Activated CD4-positive, alpha-beta T cell treated with anti-CD3 and anti-CD28 coated beads, Interleukin-2, amount 50 U/mL, for 16 hours (primary cell): Measurements from ENCODE around the gene ZNF684.
A peak's percentile ranks its signal among the peaks of the same experiment; 100 is the strongest.

Experiments
- DNase-seq: peaks from one replicate; pipeline ENCODE4 v3.0.0-alpha.2; 2020

Gene ZNF684

DNA sequence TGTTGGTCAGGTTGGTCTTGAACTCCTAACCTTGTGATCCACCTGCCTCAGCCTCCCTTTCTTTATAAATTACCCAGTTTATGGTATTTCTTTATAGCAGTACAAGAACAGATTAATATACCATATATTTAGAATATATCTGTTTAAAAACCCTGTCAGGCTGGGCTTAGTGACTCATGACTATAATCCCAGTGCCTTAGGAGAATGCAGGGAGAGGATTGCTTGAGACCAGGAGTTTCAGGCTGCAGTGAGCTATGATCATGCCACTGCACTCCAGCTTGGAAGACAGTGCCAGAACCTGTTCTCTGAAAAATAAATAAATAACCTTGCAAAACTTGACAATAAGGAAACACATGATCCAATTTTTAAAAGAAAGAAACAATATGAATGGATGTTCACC lies 43.9 kb downstream of the ZNF684 start:
- DNase-seq = no peak

DNA sequence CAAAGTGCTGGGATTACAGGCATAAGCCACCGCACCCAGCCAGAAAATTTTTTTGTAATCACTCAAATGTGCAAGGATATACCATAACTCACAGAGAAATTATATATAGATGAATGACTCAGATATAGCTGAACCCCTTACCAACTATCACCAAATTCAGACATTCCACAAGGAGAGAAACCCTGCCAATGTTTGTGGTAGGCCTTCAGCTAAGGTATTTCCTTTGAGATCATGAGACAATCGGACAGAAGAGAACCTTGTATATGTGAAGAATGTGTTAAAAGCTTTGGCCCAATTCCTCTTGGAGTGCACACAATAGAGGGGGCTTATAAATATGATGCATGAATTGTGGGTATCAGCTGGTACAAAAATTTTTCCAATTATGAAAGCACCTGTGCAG lies 50.7 kb downstream of the ZNF684 start:
- DNase-seq = no peak

DNA sequence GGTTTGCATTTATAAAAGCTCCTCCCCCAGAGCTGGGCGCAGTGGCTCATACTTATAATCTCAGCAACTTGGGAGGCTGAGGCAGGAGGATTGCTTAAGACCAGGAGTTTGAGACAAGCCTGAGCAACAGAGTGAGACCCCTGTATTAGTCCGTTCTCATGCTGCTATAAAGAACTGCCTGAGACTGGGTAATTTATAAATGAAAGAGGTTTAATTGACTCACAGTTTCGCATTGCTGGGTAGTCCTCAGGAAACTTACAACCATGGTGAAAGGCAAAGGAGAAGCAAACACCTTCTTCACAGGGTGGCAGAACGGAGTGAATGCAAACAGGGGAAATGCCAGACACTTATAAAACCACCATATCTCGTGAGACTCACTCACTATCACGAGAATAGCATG lies 52.5 kb downstream of the ZNF684 start:
- DNase-seq = peak; percentile 14

DNA sequence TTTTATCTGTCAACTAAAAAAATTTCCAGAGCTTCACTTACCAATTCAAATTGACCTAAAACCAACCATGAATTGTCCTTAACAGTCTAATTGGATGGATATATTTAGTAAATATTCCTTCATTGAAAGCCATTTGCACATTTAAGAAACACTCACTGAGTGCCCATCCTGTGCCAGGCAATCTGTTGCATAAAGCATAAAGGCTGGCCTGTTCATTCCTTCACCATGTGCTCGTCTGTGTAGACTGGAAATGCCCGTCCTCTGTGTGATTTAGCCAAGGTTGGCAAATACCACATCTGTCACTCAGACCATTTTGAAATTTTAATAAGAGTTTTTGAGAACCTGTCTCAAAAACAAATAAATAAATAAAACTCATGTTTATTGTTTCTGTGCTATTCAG lies 57.1 kb downstream of the ZNF684 start:
- no peak for DNase-seq

DNA sequence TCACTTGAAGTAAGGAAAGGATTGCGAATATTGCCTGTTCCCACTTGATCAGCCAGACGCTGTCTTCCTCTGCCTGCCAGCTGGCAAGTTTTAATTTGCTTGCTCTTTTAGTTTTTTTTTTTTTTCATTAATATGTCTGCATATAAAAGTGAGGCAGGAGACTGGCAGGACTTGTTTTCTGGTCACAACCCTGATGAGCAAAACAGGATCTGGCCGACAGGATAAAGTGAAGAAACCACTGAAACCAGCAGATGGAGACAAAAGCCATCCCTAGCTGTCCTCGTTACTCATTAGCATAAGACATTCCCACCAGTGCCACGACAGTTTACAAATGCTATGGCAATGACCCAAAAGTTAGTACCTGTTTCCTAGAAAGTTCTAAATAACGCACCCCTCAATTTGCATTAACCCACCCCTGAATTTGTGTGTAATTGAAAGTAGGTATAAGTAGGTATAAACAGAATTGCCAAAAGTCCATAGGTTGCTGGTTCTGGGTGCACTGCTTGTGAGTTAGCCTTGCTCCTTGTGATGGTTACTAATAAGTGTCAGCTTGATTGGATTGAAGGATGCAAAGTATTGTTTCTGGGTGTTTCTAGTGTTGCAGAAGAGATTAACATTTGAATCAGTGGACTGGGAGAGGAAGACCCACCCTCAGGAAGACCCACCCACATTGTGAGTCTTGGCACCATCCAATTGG lies 60.8 kb downstream of the ZNF684 start:
- peak; percentile 8 for DNase-seq

DNA sequence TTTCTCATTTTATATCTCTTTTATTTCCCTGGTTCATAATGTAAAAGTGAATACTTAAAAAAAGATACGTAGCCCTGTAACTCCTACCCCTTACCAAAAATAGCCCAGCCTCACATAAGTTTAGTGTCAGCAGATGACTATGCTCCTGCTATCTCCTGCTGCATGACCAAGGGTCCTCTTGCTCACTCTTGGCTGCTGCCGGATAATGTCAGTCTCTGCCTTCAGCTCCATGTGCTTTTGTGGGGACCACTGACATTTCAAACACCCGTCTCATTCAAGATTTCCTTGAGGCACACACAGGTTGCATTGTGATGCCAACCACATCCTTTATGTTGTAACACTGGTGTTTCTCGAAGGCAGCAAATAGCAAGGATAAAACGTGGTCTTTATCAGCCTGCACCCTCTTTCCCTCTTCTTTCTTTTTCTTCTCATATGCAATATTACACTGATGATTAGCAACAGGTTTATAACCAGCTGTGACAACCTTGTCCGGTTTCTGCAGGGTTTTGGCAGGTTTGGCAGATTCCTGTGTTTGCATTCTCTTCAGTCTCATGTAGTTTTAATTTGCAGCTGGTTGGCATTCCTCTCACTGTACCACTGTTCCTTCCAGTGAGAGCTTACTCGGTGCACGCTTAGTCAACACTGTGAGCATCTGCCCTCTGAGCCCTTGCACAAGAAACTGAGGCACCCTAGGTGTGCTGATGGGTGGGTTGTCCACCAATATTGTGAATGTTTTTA lies 62.2 kb downstream of the ZNF684 start:
- DNase-seq = no peak

DNA sequence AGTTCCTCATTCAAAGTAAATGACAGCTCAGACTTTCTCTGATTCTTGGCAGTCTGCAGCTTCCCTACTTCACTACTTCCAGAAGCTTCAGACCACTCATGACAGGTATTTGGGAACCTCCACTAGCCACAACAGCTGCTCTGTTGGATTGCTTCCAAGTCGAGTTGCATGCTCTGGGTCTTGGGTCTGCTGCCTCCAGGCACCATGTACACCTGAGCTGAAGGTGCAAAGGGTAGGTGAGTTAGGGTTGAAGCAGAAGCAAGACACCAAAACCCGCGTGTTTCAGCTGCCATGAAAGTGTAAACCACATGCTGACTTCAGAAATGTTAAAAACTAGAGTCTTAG lies 62.7 kb downstream of the ZNF684 start:
- DNase-seq = no peak

DNA sequence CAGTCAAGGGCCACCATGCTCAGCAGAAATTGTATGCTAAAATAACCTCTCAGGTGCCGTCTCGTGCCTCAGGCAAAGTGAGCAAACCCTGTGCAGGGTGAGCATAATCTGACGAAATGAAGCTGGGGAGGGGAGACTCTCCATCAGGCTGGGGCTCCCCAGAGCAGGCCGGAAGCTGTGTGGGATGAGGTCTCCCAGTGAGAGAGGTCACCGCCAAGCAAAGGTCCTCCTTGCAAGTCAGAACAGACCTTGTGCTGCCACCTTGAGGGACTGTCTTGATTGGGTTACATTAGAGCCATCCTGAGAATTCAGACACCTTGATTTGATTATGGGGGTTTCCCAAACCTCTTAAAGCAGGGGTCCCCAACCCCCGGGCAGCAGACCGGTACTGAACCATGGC lies 64.2 kb downstream of the ZNF684 start:
- DNase-seq = no peak
